Fibroblast of skin of right quadriceps (primary cell): ENCODE measurements around the gene ARL10.
A peak's percentile ranks its signal among the peaks of the same experiment; 100 is the strongest.

Experiments used
- DNase-seq: peaks from one replicate; pipeline ENCODE4 v3.0.0-alpha.2; 2013

ARL10 gene

DNA sequence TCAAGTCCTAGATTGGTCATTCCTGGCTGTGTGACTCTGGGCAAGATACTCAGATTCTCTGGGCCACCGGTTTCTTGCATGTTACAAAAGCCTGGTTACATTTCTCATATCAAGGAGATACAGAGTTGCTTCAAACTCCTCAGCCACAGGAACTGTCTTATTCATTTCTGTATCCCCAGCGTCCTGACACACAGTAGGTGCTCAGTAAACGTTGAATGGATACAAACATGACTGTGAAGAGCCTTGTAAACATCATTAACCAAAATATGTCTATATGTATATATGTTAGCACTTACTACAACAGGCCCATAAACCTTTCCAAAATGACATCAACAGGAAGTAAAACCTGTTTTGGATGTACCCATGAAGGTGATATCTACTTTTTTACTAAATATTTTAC is 49.4 kb downstream of the ARL10 start:
- no peak for DNase-seq

- no peak for DNase-seq
These were observed 50.1 kb downstream of the ARL10 start for GRCh38 chr5:176415240-176415951.

GRCh38 chr5:176415952-176416924 is 51.0 kb downstream of the ARL10 start, which contains the start of gene CLTB:
TSS of gene CLTB (minus strand) at chr5:176416539. CDS start at chr5:176416363, 176 bp downstream.
- peak; percentile 81 for DNase-seq

- no peak for DNase-seq
These were observed 51.7 kb downstream of the ARL10 start for GRCh38 chr5:176416965-176417364.

- no peak for DNase-seq
These were observed 53.0 kb downstream of the ARL10 start for GRCh38 chr5:176418251-176418650.

- no peak for DNase-seq
These were observed 54.8 kb downstream of the ARL10 start for GRCh38 chr5:176420086-176420485.

DNA sequence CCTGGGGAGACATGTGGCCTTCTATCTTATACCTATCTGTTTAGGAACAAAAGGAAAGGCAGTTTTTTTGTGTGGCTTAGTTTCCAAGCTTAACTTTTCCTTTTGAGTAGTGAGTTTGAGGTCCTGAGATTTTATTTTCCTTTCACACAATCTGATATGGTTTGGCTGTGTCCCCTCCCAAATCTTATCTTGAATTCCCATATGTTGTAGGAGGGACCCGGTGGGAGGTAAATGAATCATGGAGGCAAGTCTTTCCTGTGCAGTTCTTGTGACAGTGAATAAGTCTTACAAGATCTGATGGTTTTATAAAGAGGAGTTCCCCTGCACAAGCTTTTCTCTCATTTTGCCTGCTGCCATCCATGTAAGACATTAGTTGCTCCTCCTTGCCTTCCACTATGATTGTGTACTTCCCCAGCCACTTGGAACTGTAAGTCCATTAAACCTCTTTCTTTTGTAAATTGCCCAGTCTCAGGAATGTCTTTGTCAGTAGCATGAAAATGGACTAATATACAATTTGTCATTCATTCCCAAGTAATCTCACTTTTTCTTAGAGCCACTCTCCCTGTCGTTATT is 55.8 kb downstream of the ARL10 start:
- DNase-seq: no peak

- DNase-seq: no peak
These were observed 58.9 kb downstream of the ARL10 start for GRCh38 chr5:176424181-176424580.

DNA sequence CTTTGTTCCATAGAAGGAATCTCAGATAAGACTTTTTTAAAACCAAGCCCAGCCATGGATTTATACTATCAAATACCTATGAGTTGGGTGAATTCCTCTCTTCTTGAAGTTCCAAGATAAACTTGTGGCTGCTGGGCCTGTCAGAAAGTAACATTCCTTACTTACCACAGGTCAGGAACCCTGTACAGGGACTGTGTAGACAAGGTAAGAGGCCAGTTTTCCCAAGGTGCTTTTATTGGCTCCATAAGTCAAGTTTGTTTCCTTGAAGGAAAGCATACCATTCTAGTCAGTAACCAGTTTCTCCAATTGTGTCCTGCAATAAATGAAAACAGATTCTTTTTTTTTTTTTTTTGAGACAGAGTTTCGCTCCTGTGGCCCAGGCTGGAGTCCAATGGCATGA is 59.9 kb downstream of the ARL10 start:
- DNase-seq: peak; percentile 12

- DNase-seq: no peak
These were observed 60.5 kb downstream of the ARL10 start for GRCh38 chr5:176425791-176426190.

- DNase-seq: no peak
These were observed 61.6 kb downstream of the ARL10 start for GRCh38 chr5:176426876-176427275.

- DNase-seq: no peak
These were observed 62.7 kb downstream of the ARL10 start for GRCh38 chr5:176427971-176428370.

DNA sequence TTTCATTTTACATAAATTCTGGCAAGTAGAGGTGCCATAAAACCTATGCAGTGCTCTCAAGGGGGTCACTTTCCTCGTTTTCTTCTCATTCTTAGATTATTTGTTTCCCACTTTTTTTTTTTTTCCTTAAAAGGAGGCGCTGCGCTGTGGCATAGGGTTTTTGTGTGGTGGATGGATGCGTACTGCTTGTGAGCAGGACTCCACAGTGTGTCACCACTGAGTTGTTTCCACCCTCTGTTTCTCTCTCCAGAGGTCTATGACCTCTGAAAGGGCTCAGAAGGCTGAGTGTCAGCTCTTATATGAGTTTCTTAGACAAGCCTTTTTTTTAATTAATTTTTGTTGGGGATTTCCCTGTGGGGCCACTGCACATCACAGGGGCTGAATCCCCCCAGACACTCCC is 64.7 kb downstream of the ARL10 start:
- DNase-seq: no peak
